GM21381 (cell line): ENCODE measurements around the gene OLFM2.

Experiments used
- ATAC-seq: cut with Tn5 transposase; IDR thresholded peaks from one replicate; pipeline ENCODE4 v1.9.1; 2021; ENCODE audit warnings: mild to moderate bottlenecking, moderate library complexity; ENCODE audit not compliant: unreplicated experiment

Gene OLFM2

DNA sequence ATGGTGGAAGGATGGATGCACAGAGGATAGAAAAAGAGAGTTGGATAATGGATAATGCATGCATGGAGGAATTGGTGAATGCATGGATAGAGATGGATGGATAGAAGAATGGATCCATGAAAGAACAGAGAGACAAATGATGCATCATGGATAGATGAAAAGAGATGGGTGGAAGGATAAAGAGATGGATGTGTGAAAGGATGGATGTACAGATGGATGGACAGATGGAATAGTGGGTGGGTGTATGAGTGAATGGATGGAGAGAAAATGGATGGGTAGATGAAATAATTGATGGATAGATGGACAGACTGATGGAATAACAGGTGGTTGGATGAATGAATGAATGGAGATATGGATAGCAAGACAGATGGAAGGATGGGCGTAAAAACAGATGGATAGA is 25.7 kb downstream of the OLFM2 start:
- no peak for ATAC-seq

DNA sequence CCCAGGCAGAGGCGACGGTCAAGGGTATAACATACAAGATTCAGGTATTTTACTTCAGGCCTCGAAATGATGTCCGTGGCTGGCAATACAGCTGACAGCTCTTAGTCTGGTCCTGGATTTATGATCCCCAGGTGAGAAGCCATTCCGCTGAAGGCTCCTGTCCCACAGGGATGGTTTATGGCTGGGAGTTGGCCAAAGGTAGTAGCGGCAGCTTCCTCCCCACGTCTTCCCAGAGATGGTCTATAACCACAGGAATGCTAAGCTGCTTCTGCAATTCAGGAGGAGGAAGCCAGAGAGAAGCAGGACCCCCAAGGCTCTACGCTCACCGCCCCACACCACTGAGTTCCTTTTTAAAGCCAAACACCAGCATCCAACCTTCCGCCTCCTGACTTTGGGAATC is 27.1 kb downstream of the OLFM2 start:
- no peak for ATAC-seq

DNA sequence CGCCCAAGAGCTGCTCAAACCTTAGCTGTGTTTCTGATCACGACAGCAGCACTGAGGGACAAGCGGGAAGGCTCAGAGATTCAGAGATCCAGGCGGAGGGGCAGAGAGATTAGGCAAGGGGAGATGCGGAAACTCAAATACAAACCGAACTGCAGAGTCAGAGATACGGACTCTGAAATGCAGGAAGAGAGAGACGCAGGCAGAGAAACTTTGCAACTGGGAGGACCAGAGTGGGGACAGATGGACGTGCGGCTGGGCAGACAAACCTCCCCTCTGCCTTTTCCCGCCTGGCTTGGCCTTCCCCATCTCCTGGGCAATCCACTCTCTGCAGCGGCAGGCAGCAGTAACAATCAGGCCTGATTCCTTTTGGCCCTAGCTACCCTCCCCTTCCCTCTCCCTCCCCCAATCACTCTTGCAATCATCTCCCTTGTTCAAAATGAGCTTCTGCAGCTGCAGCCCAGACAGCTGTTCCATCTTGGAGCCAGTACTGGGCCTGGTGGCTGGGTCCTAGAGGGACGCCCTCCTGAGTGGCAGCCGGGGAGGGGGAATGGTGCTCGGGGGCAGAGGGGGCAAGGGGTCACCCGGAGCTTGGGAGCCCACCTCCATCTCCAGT is 29.7 kb downstream of the OLFM2 start:
- no peak for ATAC-seq

DNA sequence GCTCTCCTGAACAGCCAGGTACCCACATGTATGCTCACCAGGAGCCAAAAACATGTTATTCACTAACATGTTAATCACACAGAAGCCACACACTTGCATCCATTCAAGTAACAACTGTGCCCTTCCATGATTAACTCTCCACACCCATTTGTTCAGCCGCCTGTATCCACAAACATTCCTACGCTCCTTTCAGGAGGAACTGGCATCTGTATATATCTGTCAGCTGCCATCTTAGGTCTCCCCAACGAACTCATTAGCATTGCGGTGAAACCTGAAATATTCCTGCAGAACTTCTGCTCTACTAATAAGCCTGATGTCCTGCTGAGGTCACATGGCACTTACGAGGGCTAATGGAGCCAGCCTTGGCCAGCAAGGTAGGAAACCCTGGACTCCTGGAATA is 33.0 kb downstream of the OLFM2 start:
- no peak for ATAC-seq

DNA sequence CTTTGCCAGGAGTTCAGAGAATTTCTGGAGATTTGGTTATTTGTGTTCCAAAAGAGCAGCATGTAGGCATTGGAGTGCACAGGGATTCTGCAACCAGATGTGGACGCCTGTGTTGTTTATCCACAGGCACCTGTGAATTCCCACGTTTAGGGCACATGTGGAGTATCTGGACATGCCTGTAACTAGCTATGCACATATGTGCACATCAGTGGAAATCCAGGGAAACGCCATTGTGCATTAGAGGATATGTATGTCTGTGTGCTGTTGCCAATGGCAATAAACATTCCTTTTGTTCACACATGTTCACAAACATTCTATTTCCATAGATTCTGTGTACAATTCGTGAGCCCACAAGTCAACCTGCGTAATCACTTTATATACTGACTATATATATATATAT is 34.7 kb downstream of the OLFM2 start:
- ATAC-seq, result no peak

DNA sequence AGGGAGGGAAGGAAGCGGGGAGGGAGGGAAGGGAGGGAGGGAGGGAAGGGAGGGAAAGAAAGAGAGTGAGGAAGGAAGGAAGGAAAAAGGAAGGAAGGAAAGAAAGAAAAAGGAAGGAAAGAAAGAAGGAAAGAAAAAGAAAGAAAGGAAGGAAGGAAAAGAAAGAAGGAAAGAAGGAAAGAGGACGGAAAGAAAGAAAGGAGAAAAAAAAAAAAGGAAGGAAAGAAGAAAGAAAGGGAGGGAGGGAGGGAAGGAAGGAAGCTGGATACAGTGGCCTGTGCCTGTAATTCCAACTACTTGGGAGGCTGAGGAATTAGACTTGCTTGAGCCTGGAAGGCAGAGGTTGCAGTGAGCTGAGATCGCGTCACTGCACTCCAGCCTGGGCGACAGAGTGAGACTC is 35.3 kb downstream of the OLFM2 start:
- no peak for ATAC-seq

DNA sequence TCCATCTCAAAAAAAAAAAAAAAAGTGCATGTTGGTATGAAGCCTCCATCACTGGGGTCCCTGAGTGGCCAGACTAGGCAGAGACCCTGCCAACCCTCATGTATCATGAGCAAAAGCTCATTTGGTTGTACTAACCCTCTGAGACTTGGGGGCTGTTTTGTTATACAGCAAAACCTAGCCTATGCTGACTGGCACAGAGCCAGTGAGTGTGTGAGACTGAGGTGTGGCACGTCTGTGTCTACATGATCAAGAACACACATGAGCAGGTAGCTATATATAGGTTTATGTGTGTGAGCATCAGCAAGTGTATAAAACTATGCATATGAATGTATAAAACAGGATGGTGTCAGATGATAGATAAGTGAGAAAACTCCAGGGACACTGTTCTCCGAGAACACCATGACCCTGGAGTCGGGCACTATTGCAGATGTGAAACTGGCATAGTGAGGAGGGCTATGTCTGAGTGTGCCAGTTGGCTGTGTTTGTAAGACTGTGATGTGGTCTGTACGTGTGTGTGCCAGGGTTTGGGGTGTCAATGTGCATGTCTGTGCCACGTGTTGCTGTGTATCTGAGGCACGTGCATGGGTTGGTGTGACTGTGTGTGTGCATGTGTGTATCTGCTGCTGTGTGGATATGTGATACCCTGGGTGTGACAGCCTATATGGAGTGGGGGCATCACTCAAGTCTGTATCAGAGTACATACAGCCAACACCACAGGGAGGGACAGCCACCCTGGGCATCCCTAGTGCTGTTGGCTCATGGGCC is 44.5 kb downstream of the OLFM2 start:
- no peak for ATAC-seq

DNA sequence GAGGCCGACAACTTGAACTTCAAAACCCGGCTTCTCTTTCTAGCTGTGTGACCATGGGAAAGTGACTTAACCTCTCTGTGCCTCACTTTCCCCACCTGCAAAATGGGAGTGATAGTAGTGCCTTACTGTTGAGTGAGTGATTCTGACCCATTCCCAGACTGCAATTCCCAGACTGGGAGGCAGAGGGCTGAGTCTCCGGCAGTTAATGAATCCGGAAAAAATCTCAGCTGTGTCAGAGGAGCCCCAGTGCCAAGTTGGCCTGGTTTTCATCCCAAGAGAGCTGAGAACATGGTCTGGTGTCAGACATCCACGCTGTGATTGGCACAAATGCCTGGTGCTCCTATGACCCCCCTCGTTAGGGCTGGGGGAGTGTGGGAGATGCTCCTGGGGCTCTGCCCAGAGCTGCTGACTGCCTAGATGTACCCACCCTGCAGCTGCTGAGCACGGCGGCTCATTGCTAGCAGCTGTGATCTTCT is 51.2 kb downstream of the OLFM2 start:
- no peak for ATAC-seq

DNA sequence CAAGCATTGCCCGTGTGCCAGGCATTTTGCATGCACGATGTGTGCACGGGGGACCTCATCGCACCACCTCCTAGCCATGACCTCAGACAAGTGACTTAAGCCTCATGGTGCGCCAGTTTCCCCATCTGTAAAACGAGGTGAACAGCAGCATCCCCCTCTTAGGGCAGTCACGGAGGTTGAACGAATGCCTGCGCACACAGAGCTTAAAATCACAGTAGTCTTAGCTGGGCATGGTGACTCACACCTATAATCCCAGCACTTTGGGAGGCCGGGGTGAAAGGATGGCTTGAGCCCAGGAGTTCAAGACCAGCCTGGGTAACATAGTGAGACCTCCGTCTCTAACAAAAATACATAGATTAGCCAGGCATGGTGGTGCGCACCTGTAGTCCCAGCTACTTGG is 52.6 kb downstream of the OLFM2 start:
- ATAC-seq, result no peak

DNA sequence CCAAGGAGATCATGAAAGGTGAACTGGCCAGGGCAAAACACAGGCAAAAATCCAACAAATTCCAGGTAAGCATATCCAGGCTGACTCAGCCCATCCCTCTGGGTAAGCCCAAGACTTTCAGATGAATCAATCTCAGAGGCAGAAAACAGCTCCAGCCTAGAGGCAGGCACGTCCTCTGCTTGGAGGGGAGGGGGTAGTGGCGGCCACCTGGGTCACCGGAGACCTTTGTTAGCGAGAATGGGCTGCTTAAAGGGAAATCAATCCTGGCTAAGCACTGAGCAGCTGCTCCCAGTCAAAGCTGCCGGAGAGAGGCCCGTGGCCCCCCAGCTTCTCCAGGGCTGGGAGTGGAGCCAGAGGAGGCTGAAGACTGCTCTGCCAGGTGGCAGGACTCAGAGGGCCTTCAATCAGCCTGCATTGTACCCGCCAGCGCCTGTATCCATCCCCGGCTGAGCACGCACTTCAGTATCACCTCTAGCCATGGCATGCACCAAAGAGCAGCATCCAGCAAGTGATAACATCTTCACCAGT is 53.0 kb downstream of the OLFM2 start:
- no peak for ATAC-seq

DNA sequence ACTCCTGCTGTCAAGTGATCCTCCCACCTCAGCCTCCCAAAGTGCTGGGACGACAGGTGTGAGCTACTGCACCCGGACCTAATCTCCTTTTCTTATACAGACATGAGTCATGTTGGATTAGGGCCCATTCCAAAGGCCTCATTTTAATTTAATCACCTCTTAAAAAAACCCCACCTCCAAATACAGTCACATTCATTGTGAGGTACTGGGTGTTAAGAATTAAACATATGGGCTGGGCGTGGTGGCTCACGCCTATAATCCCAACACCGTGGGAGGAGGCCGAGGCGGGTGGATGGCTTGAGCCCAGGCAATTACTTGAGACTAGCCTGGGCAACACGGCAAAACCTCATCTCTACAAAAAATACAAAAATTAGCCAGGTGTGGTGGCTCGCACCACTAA is 54.6 kb downstream of the OLFM2 start:
- ATAC-seq, result no peak

DNA sequence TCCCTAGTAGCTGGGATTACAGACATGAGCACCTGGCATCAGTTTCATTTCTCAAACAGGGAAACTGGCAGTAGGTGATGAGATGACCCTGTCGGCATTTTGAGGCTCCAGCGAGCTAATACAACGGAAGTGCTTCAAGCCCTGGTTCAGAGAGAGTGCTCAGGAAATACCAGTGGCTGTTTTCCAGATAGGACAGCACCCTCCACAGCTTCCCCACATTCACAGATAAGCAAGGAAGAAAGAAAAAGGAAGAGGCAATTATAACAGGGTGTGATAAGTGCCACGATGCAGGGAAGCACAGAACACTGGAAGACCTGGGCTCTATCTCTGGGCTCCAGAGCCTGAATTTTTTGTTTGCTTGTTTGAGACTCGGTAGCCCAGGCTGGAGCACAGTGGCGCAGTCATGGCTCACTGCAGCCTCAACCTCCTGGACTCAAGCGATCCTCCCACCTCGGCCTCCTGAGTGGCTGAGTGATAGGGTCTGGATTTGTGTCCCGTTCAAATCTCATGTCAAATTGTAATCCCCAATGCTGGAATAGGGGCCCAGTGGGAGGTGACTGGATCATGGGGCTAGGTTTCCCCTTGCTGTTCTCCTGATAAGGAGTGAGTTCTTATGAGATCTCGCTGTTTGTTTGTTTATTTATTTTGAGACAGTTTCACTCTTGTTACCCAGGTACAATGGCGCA is 57.7 kb downstream of the OLFM2 start:
- no peak for ATAC-seq

DNA sequence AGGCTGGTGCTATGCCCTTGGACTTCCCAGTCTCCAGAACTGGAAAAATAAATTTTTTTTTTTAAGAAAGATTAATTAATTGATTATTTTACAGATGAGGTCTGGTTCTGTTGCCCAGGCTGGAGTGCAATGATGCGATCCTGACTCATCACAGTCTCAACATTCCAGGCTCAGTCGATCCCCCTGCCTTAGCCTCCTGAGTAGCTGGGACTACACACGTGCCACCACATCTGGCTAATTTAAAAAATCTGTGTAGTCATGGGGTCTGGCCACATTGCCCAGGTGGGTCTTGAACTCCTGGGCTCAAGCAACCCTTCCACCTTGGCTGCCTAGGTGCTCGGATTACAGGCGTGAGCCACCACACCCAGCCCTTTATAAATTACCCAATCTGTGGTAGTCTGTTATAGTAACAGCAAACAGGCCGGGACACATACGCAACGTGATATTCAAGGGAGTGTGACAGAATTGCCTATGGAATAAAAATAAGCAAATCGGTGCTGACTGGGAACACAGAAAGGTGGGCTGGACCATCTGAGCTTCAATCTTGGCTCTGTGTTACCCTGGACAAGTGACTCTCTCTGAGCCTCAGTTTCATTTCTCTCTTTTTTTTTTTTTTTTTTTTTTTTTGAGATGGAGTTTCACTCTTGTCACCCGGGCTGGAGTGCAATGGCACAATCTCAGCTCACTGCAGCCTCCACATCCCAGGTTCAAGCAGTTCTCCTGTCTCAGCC is 58.4 kb downstream of the OLFM2 start:
- no peak for ATAC-seq

DNA sequence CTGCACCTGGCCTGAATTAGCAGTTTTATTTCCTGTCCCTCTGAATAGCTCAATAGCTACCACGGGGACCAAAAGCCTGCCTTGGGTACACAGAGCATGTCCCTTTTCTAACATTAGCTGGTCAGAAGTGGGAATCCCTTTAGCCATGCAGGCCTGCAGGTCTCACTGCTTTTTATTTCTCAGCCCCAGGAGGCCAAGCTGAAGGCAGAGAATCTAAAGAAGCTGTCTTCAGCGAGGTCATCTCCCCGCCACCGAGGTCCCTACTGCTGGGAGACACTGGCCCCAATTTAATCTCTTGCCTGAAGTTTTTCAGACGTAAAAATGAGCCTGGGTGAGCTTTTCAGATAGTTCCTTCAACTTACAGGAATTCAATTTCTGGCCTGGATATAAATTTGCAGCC is 60.5 kb downstream of the OLFM2 start:
- ATAC-seq, result no peak

DNA sequence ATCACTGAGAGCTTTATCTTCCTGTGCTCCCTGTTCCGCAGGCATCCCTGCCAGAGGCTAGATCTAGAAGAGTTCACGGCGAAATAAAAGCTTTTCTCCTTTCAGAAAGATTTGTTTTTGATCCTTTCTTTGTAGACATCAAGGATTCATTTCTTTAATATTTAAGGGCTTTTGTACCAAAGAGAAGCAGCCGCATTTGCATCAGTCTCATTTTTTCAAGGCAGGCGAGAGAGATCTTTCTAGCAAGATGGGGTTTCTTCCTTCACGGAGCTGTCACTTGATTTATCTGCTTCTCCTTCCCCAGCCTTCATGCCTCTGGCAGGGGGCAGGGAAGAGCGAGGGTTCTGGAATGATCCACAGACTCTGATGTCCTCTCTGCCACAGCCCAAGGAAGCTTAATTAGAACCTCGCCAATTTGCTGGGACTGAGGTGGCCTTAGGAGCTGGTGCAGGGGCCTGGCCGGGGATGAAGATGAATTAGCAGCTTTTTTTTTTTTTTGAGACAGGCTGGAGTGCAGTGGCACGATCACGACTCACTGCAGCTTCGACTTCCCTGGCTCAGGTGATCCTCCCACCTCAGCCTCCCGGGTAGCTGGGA is 61.2 kb downstream of the OLFM2 start:
- no peak for ATAC-seq

DNA sequence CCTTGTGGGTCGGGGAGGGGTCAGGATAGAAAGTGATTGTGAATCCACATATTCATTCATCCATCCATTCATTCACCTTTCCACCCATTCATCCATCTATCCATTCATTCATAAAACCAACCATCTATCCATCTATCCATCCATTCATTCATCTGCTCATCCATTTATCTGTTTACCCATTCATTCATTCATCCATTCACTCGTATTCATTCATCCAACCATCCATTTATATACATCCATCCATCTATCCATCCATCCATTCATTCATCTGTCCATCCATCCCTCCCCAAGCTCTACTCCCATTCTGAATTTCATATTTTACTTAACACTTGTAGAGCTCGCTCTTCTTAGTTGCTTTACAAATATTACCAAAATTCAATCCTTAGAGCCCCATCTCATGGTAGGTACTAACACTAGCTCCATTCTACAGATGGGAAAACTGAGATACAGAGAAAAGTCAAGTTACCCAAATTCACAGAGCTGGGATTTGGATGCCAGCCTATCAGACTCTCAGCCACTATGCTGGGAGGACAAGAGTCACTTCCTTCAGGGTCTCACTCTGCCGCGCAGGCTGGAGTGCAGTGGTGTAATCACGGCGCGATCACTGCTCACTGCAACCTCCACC is 63.6 kb downstream of the OLFM2 start:
- no peak for ATAC-seq

DNA sequence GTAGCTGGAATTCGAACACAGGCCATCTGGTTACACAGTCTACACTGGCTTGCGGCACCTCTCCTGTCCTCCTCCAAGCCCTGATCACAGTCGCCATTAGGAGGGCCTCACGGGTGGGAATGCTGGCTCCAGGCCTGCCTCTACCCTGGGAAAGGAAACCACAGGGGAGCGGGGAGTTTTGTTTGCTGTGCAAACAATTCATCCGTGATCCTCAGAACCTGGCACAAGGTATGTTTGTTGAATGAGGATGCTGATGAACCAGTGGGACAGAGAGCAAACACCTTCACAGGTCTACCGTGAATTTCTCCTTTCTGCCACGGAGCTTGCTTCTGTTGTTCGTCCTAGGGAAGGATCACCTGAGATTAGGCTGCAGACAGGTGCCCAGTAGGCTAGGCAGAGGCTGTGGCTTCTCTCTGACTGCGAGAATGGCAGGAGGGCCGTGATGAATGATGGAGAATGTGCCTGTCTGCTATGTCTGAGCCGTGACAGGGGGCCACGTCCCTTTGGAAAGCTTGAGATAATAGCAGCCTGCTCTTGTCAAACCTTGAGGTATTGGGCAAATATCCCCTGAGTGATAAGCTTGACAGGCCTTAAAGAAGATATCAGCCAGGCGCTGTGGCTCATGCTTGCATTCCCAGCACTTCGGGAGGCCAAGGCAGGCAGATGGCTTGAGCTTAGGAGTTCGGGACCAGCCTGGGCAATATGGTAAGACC is 64.5 kb downstream of the OLFM2 start:
- ATAC-seq, result no peak

DNA sequence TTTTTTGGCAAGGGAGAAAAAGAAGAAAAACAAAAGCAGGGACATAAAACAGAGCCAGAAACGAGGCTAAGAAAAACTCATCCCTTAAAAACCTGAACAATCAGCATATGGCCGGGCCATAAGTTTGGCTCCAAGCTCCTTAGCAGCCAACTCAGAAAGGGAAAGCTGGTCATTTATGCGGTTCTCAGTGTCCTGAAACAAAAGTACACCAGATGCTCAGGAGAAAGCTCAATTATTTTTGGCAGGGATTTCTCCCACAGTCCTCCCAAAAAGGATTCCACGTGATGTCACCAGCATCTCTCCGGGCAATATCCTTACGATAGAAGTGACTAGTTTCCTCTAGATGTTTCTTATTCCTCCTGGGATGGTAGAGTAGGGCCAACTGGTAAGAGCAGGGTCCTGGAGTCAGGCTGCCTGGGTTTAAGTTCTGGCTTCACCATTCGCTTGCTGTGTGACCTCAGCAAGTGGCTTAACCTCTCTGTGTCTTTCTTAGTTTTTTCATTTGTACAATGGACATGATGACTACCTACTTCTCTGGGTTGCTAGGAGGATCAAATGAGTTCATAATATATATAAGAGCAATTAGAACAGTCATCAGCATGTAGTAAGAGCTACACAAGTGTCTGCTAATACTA is 67.2 kb downstream of the OLFM2 start:
- ATAC-seq, result no peak
